ENCODE results near the gene LRPAP1.

GRCh38 chr4:3515646-3516045 is 16.6 kb downstream of the LRPAP1 start:
- TF ChIP-seq CTCF (IDR thresholded peaks at IDR 0.05), result no peak
- TF ChIP-seq POLR2AphosphoS5 (IDR thresholded peaks at IDR 0.05), result no peak

Data from sigmoid colon (tissue), 4 donors.